Fibroblast of villous mesenchyme (primary cell): Measurements from ENCODE around the gene RPS27. TPM values are rescaled to one million over a fixed set of nuclear protein-coding genes. Genes with fewer than 3 reads are reported as not detected.
A peak's percentile ranks its signal among the peaks of the same experiment; 100 is the strongest.

Source experiments
- DNase-seq: peaks from one replicate; pipeline ENCODE4 v3.0.0-alpha.2; 2010; ENCODE audit warnings: low read depth
- H3K4me3 ChIP-seq: 2 replicates; pipeline ENCODE4 v1.5.1; 2011; ENCODE audit warnings: low read depth, mild to moderate bottlenecking, low read length
- CTCF ChIP-seq: IDR thresholded peaks from 2 replicates; pipeline ENCODE4 v1.5.1; 2012; ENCODE audit warnings: low read depth, mild to moderate bottlenecking, low read length; ENCODE audit not compliant: insufficient read depth
- total RNA-seq: library from RNA; depleted of rRNA; stranded (reverse); fragments of >200 nt; gene quantifications from 2 replicates; pipeline ENCODE4 v1.2.3, GENCODE V29; 2012

RPS27 gene
- total RNA-seq, 1 donor: 1,538 TPM

DNA sequence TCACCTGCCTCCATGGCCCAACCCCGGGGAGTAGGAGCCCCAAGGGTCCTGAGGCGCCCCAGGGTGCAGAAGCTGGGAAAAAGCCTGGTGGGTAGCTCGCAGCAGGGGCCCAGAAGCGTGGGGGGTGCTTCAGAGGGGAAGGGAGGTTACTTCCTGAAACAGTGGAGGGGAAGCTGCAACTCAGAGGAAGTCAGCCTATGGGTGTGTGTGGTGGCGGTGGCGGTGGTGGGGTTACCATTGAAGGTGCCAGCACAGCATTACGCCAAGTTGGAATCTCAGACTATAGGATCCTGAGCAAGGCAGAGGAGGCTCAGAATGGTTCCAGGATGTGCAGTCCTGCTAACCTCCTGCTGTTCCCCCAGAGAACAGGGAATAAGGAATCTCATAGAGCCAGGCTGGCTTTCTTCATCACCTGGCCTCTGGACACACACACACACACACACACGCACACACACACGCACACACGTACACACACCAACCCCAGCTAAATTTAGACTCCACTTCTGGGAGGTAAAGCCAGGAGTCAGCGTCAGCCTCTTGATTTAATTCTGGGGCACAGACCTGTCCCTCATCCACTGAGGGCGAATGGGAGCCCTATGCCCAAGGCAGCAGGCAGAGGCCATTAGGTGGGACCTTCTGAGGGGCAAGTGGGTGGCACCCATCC is 45.3 kb upstream of the RPS27 start:
- peak; percentile 54 for DNase-seq
- H3K4me3 ChIP-seq: peak overlapping the region; percentile 76
- TF ChIP-seq CTCF: no peak

GRCh38 chr1:153945795-153946621 is 44.6 kb upstream of the RPS27 start:
- DNase-seq: peak; percentile 87
- TF ChIP-seq CTCF: no peak
- H3K4me3 ChIP-seq: peak overlapping the region; percentile 76

DNA sequence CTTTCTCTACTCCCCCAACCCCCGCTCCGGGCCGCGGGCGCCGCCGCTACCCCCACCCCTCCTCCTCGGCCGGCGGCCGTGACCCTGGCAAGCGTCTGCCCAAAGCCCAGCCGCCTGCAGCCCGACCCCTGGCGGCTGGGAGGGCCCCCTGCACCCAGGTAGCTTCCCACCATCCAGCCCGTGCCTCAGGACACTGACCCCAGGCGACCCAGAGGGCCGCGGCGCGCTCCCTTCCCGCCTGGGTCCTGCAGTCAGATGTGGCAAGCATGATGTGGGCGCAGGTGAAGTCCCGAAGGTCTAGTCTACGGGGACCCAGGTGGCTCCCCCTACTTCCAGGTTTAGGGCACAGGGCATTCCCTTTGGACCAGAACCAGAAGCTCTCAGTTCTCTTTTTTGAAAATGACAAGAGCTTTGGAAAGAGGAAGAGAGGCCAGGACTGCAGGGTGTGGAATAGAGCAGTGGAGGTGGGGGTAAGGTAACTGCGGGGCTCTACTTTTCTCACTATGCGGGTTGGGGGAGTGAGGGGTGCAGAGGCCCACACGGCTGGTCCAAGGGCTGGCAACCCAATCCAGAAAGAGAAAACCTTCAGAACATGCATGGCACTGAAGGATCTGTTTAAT is 43.8 kb upstream of the RPS27 start, which contains the start of gene DENND4B:
DENND4B (minus strand) TSS at position 97 of the 620 bp plus-strand sequence. CDS start 2,344 bp downstream, outside the sequence.
- peak within 1 kb of the TSS; percentile 76 for H3K4me3 ChIP-seq
- peak; percentile 82 for DNase-seq
- peak; percentile 87 for TF ChIP-seq CTCF

DNA sequence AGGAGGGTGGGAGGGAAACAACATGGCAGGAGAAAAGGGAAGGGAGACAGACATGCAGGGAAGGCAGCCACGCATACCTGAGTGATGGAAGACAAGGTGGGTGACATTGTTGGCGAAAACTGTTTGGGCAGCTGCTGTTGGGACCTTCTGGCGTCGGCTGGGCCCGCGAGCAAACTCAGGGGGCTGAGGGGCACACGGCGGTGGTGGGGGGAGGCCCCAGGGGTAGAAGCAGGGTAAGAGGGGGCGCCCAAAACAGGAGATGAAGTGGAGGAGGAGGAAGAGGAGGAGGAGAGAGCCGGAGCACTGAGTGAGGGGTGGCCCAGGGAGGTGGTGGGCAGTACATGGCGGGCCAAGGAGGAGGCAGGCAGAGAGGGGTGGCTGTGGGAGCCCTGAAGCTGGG is 39.4 kb upstream of the RPS27 start:
- DNase-seq: no peak
- H3K4me3 ChIP-seq: no peak overlapping the region
- no peak for TF ChIP-seq CTCF

- no peak overlapping the region for H3K4me3 ChIP-seq
- no peak for TF ChIP-seq CTCF
- no peak for DNase-seq
Observed at GRCh38 chr1:153951801-153952200, 38.8 kb upstream of the RPS27 start.

- DNase-seq: no peak
- TF ChIP-seq CTCF: no peak
Observed at GRCh38 chr1:153953859-153954365, 36.6 kb upstream of the RPS27 start.

More at GRCh38 chr1:153953859-153954365, 36.6 kb upstream of the RPS27 start:
- H3K4me3 ChIP-seq: no peak overlapping the region
